ENCODE measurements around the gene ACOX2.

ACOX2 gene

GRCh38 chr3:58502872-58503271 lies 34.1 kb downstream of the ACOX2 start:
- DNase-seq = no peak

- DNase-seq = no peak
These were observed 39.9 kb downstream of the ACOX2 start for GRCh38 chr3:58497097-58497496.

DNA sequence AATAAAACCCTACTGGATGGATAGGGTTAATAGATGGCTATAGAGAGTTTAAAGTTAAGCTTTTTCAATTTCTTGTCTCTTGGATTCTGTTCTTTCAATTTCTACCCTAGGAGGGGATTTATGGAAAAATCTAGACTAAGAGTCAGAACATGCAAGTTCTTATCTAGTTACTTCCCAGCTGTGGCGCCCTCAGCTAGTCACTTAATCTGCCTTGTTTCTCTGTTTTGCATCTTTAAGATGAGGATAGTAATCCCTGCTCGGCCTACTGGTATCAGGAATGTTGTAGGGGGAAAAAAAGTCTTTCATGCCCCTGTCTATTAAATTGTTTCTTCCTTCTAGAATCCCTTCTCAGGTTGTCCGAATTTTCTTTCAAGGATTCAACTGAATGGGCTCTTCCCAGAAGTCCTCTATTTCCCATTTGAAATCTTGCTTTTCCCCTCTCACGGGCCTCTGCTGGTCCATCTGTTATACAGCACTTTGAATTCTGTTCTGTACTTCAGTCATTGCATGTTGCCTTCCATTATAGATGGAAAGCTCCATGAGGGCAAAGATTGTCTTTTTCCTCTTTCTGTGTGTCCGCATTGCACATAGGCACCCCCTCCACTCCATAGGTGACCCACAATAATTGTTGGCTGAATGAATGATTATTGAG lies 40.7 kb downstream of the ACOX2 start:
- DNase-seq = no peak

GRCh38 chr3:58495101-58495500 lies 41.9 kb downstream of the ACOX2 start:
- no peak for DNase-seq

DNA sequence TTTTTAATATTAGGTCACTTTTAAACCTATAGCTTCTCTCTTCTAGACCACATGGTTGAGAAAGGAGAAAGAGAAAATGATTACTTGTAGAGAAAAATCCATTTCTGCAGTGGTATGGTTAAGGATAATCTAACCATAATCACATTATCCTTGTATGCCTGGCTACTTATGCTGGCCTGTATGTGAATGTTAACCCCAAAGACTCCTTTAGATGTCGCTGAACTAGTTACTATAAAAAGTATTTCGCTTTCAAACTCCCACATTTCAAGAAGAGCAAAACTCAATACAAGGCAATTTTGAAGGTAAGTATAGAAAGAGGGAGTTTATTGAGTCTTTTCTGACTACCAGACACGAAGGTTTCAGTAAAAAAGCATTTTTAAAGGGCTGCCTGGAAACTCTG lies 42.9 kb downstream of the ACOX2 start:
- no peak for DNase-seq

- DNase-seq = peak in 1 of 2 donors; percentile 35
These were observed 44.5 kb downstream of the ACOX2 start for GRCh38 chr3:58492494-58492905.

- peak; percentile 92 to 94 for DNase-seq
These were observed 45.2 kb downstream of the ACOX2 start, which contains the start of gene KCTD6 for GRCh38 chr3:58491506-58492402. TSS of gene KCTD6 (plus strand) at chr3:58492096. CDS start at chr3:58498756, 6,660 bp downstream.

DNA sequence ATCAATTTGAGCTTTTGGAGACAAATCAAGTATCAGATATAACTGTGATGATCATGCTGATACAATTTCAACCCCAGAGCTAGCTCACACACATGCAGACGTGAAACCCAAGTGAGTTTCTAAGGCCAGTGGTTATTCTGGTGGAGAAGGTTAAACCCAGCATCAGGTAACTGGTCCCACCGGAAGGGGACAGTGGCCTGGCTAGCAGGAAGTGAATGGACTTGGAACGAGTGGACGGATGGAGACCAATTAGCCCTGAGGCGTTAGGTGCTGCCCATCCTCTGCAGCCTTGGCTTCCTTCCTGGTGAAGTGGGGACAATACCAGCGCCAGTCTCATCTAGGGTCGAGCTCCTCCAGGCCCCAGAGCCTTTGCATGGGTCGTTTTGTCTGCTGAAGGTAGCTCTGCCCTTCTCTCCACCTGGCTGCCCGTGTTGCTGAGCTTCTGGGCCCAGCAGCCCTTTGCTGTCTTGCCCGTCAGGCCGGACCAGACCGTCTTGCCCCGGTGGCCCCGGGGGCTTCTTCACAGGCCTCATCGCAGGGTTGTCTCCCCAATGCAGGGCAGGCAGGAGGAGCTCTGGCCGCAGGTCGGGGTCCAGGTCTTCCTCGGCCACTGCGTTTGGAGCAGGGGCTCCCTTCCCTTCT lies 46.0 kb downstream of the ACOX2 start:
- DNase-seq = peak in 1 of 2 donors; percentile 7

DNA sequence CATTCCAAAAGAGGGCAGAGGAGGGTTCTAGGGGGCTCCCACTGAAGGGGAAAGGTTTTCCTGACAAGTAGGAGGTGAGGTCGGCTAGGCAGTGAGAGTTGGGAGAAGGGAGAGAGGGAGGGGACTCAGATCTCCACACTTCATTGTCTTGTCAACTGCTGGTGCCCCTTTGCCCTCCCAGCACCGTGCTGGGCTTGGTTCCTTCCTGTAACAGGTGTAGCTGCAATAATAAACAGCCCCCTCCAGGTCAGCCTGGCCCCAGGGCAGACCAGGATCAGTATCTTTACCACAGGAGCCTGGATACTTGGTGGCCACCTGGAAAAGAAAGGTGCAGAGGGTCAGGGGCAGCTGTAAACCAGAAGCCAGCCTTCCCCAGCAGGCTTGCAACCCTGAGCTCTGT lies 48.0 kb downstream of the ACOX2 start:
- DNase-seq = no peak

- DNase-seq = peak in 1 of 2 donors; percentile 38
These were observed 49.7 kb downstream of the ACOX2 start for GRCh38 chr3:58487140-58487886.

- no peak for DNase-seq
These were observed 51.1 kb downstream of the ACOX2 start for GRCh38 chr3:58485801-58486435.

- DNase-seq = no peak
These were observed 52.3 kb downstream of the ACOX2 start for GRCh38 chr3:58484722-58485069.

- no peak for DNase-seq
These were observed 52.8 kb downstream of the ACOX2 start for GRCh38 chr3:58484045-58484721.

GRCh38 chr3:58482917-58483636 lies 53.9 kb downstream of the ACOX2 start:
- peak in 1 of 2 donors; percentile 32 for DNase-seq

DNA sequence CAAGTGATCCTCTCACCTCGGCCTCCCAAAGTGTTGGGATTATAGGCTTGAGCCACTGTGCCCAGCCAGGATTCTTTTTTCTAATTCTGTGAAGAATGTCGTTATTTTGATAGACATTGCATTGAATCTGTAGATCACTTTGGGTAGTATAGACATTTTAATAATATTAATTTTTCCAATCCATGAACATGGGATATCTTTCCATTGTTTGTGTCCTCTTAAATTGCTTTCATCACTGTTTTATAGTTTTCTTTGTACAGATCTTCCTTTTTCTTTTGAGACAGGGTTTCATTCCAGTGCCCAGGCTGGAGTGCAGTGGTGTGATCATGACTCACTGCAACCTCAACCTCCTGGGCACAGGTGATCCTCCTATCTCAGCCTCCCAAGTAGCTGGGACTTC lies 56.7 kb downstream of the ACOX2 start:
- no peak for DNase-seq

DNA sequence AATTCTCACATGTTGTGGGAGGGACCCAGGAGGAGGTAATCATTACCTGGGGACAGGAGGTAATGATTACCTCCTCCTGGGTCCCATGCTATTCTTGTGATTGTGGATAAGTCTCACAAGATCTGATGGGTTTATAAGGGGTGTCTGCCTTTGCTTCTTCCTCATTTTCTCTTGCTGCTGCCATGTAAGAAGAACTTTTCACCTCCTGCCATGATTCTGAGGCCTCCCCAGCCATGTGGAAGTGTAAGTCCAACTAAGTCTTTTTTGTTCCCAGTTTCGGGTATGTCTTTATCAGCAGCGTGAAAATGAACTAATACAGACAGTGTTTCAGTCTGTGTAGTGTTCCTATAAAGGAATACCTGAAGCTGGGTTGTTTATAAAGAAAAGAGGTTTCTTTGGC lies 58.2 kb downstream of the ACOX2 start:
- no peak for DNase-seq

DNA sequence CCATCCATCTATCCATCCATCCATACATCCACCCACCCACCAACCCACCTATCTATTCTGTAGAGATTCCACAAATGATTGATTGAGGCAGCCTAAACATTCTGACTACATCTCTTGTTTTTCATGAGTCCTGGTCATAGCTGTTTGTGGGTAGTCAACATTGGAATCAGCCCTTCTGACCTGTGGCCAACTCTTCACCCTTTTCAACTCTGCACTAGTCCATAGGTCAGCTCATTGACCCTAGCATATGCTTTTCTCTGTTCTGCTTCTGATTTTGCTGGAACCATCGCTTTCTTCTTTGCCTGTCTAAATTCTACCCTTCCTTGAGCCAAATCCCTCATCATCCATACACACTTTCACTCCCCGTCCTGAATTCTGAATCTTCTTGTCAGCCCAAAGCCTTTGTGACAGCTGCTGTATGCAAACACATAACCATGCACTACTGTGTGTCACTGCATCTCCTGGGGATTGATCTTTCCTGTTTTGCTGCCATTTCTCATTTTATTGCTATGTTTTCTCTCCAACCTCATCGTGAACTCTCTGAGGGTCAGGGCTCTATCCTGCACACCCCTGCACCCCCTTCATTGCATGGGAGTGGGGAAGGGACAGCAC lies 61.9 kb downstream of the ACOX2 start:
- DNase-seq = no peak

- peak in 1 of 2 donors; percentile 33 for DNase-seq
These were observed 62.6 kb downstream of the ACOX2 start for GRCh38 chr3:58474348-58474911.

GRCh38 chr3:58473275-58473674 lies 63.7 kb downstream of the ACOX2 start:
- DNase-seq = no peak

Data from CD4-positive, alpha-beta T cell treated with Interleukin-4 for 1 hour (primary cell).